HL-60 (cell line): ENCODE data around the gene KLHL40.

Source experiments
- TF ChIP-seq, protein P1 (sequence below): IDR thresholded peaks from 2 replicates; pipeline ENCODE4 v1.6.1; 2012; ENCODE audit warnings: low read depth; ENCODE audit not compliant: insufficient replicate concordance
- TF ChIP-seq, protein P2 (sequence below): IDR thresholded peaks from one replicate; pipeline ENCODE4 v1.5.1; 2011; ENCODE audit warnings: low read length, control low read depth, inconsistent platforms; ENCODE audit not compliant: insufficient read depth

DNA sequence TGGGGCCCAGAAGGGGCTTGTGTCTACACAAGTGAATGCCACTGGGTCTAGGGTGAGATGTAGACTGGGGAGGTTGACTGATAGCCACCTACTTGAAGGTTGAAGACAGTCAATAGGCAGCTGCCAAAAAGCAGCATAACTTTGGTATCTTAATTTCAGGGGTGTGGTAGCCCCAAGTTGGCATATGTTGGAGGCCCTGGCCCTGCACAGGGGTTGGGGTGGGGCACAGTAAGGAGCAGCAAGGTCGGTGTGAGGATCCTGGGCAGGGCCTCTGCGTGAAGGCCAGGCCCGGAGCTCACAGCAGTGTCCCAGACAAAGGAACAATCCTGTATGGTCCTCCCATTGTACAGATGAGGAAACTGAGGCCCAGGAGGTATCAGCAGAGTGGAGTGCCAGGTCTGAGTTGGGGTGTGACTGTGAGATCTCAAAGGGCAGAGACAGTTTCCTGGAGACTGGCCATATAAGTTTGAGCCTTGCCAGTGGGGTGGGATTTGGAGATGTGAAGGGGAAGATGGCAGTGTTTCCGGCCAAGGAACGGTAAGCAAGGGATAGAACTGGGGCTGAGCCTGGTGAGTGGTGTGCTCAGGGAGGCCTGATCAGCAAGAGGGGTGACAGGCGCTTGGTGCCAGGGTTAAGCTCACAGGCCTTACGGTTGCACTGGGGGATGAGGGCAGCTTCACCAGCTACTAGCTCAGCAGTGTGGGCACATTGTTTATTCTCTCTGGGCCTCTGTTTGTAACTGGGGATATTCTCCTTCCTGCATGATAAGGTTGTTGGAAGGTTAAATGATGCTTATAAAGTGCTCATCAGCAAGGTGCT is 1.7 kb downstream of the KLHL40 start:
- TF ChIP-seq, protein P1, sequence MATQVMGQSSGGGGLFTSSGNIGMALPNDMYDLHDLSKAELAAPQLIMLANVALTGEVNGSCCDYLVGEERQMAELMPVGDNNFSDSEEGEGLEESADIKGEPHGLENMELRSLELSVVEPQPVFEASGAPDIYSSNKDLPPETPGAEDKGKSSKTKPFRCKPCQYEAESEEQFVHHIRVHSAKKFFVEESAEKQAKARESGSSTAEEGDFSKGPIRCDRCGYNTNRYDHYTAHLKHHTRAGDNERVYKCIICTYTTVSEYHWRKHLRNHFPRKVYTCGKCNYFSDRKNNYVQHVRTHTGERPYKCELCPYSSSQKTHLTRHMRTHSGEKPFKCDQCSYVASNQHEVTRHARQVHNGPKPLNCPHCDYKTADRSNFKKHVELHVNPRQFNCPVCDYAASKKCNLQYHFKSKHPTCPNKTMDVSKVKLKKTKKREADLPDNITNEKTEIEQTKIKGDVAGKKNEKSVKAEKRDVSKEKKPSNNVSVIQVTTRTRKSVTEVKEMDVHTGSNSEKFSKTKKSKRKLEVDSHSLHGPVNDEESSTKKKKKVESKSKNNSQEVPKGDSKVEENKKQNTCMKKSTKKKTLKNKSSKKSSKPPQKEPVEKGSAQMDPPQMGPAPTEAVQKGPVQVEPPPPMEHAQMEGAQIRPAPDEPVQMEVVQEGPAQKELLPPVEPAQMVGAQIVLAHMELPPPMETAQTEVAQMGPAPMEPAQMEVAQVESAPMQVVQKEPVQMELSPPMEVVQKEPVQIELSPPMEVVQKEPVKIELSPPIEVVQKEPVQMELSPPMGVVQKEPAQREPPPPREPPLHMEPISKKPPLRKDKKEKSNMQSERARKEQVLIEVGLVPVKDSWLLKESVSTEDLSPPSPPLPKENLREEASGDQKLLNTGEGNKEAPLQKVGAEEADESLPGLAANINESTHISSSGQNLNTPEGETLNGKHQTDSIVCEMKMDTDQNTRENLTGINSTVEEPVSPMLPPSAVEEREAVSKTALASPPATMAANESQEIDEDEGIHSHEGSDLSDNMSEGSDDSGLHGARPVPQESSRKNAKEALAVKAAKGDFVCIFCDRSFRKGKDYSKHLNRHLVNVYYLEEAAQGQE = no peak
- TF ChIP-seq, protein P2, sequence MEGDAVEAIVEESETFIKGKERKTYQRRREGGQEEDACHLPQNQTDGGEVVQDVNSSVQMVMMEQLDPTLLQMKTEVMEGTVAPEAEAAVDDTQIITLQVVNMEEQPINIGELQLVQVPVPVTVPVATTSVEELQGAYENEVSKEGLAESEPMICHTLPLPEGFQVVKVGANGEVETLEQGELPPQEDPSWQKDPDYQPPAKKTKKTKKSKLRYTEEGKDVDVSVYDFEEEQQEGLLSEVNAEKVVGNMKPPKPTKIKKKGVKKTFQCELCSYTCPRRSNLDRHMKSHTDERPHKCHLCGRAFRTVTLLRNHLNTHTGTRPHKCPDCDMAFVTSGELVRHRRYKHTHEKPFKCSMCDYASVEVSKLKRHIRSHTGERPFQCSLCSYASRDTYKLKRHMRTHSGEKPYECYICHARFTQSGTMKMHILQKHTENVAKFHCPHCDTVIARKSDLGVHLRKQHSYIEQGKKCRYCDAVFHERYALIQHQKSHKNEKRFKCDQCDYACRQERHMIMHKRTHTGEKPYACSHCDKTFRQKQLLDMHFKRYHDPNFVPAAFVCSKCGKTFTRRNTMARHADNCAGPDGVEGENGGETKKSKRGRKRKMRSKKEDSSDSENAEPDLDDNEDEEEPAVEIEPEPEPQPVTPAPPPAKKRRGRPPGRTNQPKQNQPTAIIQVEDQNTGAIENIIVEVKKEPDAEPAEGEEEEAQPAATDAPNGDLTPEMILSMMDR = no peak
